GM21423 (cell line): ENCODE data around the gene SCAMP4.
A peak's percentile ranks its signal among the peaks of the same experiment; 100 is the strongest.
"Not testable (repeated sequence)": the region's sequence is repeated elsewhere in the genome, so short reads cannot be mapped to it uniquely, and the experiment has no call there.

Experiments used
- ATAC-seq: cut with Tn5 transposase; IDR thresholded peaks from one replicate; pipeline ENCODE4 v1.9.1; 2021; ENCODE audit warnings: mild to moderate bottlenecking, moderate library complexity; ENCODE audit not compliant: unreplicated experiment

Gene SCAMP4

DNA sequence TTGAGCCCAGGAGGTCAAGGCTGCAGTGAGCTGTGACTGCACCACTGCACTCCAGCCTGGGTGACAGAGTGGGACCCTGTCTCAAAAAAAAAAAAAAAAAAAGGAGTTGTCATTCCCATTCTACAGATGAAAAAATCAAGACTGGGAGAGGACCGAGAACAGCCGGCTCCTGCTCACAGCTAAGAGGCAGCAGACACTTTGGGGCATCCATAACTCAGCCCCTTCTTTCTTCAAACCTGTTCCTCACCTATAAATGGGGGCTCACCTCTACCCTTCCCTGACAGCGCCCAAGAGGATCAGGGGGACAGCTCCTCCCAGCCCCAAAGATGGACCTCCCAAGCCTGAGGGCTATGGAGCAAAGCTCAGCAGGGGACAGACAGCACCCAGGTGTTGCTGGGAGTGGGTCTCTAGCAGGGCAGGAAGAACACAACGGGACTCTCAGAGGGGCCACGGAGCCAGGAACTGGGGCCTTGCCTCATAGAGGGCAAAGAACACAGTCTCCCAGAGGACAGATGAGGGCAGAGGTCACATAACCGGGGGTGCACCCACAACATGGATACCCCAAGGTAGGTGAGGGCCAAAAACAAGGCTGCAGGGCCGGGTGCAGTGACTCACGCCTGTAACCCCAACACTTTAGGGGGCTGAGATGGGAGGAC, 38.4 kb upstream of the SCAMP4 start:
- ATAC-seq = no peak

DNA sequence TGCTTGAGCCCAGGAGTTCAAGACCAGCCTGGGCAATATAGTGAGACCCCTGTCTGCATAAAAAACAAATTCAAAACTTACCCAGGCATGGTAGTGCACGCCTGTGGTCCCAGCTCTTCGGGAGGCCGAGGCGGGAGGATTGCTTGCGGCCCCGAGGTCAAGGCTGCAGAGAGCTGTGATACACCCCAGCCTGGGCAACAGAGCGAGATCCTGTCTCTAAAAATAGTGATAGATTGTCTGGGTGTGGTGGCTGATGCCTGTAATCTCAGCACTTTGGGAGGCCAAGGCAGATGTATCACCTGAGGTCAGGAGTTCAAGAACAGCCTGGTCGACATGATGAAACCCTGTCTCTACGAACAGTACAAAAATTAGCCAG, 37.9 kb upstream of the SCAMP4 start:
- no peak for ATAC-seq

DNA sequence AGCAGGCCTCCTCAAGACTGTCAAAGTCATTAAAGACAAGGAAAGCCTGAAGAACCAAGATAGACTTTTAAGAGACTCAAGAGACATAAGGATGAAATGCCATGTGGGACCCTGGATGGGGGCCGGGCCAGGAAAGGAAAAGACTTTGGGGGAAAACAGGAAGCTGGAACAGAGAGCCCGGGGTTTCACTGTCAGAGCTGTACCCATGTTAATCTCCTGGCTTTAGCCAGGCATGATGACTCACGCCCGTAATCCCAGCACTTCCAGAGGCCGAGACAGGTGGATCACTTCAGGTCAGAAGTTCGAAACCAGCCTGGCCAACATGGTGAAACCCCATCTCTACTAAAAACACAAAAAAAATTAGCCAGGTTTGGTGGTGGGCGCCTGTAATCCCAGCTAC, 36.2 kb upstream of the SCAMP4 start:
- no peak for ATAC-seq

DNA sequence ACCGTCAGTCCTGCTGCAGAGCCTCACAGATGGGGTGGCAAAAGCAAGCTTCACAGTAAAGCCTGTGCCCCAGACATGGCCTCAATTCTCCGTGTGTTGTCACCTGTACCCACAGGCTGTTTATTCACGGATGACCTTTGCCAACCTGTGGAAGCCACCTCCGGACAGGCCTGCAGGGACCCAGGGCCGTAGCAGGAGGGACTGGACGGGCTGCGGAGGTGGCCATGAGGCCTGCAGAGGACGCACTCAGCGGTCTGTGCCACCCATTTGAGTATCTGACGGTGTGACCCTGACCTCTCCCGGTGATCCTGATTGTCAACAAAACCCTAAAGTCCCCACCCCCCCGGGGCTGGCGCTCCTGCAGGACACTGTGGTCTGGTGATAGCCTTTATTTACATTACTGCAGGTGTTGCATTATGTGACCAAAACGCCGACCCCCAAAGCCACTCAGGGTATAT, 34.0 kb upstream of the SCAMP4 start:
- ATAC-seq = no peak

DNA sequence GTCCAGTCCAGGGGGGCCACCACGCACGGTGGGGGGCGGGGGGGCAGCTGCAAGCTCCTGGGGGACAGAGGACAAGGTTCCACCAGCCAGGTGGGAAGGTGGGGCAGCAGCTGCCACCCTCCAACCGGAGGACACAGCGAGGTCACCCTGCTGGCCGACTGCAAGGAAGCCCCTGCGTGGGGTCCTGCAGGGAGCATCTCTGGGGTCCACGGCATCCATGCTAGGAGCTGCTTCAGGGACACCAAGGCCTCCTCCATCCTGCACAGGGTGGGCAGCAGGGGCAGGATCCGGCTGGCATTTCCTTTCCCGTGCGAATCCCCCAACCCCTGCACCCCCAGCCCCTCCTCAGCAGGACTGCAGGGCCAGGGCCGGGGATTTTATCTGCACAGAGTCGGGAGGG, 33.6 kb upstream of the SCAMP4 start:
- no peak for ATAC-seq

DNA sequence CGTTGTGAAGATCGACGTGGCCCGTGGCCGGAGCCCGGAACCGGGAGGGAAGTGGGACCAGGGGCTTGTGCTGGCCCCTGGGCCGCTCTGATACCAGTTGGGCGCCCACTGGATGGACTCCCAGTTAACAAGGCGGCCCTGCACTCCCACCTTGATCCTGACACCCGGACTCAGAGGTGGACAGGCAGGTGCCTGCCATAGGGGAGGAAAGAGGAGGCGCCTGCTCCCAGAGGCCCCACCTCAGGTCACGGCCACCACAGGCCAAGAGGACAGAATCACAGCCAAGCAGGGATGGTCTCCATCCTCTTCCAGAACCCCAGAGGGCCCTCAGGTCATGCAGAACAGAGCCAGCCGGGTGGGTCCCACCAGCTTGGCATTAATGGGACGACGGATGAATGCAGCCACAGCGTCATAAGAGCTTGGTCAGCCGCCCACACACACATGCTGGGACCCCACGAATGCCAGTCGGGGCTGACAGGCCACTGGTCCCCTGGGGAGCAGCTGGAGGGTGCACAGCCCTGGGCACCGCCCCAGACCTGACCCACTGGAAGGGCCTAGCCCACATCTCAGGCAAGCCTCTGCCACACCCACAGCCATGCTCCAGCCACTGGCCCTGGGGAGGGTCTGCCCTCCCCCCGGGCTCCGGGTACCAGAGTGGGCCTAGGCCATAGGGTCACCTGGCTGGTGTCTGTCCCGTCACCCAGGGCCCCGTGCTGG, 32.2 kb upstream of the SCAMP4 start:
- no peak for ATAC-seq

DNA sequence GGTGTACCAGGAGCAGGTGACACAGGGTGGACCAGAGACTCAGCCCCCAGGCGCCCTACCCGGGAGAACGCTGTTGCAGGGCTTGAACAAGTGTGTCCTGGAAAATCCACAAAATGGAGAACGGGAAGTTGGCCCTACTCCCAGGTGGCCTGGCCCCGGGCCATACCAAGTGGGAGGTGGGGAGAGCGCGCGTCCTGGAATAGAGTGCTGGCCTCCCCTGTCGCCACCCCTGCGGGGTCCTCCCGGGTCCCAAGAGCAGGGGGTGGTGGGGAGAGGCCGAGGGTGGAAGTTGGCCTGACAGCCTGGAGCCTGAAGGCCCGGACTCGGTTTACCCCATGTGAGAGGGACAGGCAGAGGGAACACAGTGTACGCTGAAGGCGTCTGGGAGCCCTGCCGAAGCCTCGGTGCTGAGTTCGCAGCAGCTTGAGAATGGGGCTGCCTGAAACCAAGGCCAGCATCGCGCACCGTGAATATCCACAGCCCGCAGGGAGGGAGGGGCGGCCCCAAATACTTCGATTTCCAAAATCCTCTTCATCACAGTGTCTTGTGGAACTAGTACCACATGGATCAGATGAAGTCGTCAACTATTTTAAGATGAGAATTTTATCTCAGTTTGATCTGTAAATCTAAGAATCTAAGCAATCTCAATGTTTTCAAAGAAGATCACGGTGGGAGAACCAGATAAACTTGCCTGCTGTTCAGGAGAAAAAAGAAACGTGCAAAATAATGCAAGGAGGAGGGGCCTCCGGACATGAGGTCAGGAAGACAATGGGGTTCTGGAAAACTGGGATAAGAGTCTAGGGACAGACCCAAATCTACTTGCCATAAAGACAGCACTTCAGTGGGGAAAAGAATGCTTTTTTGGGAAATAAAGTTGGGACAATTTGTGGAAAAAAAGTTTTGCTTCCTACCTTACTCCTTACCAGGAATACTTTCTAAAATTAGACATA, 31.4 kb upstream of the SCAMP4 start:
- ATAC-seq = no peak

DNA sequence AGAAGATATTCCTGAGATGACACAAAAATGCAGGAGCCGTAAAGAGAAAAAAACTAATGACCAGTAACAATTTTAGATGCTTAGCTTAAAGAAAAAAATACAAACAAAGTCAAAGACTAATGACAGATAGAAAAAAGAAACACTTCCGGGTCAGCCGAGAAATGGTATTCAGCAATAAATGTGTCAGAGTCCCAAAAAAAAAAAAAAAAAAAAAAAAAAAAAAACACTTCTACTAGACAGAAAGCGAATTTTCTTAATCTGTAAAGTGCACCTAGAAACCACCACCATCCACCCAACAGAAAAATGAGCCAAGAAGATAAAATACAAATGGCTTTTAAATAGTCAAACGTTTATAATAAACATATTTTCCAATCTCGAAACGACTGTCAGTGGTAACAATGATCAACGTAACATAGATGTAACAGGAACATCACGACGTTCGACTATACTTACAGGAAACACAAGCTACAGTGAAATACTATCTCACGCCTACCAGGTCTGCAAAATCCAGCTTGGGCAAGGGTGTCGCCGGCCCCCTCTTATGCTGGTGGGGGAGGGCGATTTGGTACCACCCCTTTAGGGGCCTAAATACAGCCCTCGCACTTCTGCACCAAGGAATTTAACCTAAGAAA, 30.5 kb upstream of the SCAMP4 start:
- no peak for ATAC-seq

DNA sequence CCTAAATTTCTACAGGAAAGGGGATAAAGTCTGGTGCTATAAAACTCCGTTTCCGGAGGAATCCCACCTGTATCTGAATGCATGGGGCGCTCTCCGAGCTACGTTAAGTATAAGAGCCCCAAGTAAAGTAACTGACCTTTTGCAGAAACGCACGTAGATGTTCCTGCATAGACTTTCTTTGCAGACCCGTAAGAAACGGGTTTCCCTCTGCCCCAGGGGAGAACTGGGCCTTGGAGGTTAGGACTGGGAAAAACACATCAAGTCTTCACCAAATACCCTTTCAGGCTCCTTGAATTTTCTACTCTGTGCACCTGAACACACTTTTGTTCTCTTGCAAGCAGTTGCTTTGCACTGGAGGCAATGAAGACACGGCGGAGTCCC, 29.9 kb upstream of the SCAMP4 start:
- ATAC-seq = peak; percentile 5

DNA sequence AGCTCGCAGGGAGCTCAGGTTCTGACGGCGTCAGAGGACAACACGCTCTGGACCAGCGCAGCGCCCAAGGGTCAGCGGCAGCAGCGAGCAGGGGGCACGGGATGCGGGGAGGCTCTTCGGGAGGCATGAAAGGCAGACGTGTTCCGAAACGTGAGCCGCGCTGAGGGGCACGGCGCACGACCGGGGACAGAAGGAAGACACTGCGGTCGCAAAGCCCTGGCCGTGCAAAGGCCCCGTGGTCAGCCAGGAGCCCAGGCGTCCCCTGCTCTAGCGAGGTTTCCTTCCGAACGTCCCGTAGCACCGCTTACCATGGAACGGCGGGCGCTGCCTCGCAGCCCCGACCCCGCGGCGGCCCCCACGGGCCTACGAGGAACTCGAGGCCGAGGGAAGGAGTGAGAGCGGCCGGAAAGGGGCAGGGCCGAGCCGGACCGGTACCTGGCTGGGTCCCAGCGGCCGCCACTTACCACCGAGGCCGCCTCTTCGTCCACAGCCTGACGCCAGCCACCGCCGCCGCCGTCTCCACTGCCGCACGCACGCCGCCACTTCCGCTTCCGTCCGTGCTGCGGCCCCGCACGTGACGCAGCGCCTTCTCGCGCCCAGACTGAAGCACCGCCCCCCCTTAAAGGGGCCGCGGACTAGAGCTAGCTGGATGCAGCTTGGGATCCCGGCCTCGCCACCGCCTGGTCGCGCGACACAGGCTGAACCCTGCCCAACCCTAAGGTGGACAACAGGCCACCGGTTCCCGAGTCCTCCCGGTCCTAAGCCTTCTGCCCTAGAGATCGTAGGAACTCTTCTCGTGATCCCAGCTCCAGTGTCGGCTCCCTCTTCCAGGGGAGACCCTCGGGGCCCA, 29.3 kb upstream of the SCAMP4 start:
- peak; percentile 89 for ATAC-seq

DNA sequence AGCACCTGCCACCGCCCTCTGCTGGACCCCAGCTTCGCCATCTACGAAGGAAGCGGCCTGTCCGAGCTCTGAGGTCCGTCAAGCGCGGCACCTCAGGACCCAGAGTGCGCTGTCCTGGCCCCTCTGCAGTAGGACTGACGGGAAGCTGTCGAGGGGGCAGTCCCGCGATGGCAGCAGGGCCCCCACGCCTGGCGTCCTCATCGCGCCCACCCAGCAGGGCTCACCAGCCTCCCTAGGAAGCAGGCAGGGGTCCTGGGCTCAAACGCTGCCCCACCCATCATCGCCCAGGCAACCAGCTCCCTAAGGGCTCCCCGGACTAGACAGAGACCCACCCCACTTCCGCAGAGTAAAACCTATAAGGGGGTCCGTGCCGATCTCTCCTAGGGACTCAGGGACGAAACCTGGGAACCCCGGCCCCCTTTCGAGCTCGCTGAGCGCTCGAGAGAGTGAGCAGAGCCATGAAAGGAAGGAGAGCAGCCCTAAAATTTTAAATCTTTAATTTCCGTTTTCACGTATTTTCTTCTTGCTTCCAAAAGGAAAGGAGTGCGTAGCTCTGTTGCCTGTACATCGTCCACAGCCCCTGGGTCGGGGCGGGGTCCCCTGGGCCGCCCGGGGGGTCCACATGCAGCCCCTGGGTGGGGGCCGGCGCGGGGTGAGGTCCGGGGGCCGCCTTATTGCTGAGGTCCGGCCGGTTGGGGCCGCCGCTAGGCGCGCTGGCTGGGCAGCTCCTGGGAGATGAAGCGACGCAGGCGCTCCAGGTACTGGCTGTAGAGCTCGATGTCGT, 28.5 kb upstream of the SCAMP4 start:
- ATAC-seq = peak; percentile 21

DNA sequence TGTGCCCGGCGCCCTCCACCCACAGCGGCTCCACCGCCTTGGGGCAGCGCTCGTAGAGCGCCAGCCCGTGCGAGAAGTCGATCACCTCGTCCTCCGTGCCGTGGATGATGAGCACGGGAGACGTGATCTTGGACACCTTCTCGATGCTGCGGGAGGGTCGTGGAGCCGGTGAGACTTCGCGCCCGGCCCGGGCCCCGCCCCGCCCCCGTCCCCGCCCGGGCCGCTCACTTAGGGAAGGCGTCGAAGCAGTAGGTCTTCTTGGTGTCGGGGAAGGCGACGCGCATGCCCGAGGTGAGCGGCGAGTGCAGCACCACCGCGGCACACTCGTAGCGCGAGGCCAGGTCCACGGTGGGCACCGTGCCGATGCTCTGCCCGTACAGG, 27.9 kb upstream of the SCAMP4 start:
- ATAC-seq = not testable (repeated sequence)

DNA sequence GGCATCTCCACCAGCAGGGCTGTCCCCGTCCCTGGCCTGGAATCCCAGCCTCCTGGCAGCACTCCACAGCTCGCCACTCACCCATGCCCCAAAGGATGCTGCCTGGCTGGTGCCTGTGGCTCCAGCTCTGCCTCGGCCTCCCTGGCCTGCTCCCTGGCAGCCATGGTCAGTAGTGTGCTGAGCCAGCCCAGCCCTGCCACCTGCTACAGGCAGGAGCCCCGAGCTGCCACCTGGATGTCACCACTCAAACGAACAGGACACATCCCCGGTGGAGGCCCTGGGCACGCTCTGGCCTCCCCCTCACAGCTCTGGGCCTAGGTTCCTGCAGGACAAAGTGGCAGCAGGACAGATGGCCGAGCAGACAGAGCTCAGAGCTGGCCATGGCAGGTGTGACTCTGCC, 26.6 kb upstream of the SCAMP4 start:
- ATAC-seq = not testable (repeated sequence)

DNA sequence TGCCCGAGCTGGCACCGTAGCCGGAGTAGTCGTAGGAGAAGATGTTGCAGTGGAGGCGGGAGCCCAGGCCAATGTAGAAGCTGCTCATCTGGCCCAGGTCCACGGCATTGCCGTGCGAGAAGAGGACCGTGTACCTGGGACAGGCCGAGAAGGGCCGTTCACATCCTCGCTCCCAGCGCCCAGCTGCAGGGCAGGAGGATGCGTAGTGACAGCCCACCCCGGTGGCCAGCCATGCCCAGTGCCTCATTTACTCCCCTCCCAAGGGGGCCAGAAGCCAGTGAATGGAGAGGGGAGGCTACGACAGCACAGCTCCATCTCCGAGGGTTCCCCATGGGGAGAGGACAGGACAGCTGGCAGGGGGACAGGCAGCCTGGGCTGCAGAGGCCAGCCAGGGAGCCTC, 25.2 kb upstream of the SCAMP4 start:
- not testable (repeated sequence) for ATAC-seq

DNA sequence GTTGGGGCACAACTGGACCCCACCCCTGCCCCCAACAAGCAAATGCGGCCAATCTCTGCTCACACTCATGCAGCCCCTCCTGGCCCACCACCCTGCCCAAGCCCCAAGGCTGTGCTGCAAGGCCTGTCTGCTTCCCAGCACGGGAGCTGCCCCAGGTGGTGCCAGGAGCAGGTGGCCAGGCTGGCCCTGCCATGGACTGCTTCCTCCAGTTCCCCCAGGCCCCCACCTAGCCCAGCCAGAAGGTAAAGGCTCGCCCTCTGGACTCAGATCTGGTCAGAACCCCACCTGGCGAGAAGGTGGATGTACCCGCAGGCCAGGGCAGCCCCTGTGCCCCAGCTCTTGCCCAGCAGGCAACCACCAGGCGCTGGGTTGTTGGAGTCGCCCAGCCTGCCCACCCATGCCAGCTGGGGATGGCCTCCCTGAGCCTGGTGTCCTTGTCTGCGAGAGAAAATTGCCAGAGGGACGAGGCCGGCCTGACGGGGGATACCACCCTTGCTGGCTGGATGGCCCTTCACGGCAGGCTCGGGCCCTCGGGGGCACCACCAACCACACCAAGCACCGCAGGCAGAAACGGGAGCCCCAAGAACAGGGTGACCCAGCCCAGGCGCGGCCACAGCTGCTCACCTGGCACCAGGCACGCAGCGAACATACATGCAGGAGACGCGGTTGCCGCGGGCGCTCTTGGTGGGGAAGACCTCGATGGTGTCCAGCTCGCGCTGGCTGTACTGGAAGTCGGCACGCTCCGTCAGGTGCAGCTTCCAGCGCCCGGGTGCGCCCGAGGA, 24.4 kb upstream of the SCAMP4 start:
- ATAC-seq = no peak

DNA sequence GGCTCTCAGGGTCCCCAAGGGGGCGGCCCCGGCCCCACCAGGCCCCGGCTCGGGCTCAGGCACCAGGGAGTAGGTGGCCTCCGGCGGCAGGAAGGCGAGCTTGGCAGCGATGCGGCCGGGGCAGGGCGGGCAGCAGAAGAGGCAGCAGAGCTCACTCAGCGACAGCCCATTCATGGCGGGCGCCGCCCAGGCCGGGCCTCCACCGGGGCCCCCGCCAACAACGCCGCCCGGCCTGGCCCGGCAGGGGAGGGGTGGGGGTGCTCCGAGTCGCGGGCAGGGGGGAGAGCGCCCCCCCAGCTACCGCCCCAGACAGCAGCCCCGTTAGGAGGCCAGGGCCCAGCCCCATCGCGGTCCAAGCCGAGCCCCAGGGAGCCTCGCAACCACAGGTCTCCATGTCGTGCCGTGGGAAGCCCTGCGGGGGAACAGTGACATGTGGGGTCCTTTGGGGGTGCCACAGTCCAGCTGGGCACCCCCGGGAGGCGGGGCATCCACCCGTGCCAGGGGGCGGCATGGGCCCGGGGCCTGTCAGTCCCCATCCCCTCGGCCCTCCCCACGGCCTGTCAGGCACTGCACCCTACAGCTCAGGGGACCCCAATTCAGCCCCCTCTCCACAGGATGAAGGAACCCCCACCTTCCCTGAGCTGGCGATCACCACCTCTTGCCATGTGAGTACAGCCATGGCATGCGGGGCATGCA, 23.7 kb upstream of the SCAMP4 start:
- ATAC-seq = not testable (repeated sequence)

DNA sequence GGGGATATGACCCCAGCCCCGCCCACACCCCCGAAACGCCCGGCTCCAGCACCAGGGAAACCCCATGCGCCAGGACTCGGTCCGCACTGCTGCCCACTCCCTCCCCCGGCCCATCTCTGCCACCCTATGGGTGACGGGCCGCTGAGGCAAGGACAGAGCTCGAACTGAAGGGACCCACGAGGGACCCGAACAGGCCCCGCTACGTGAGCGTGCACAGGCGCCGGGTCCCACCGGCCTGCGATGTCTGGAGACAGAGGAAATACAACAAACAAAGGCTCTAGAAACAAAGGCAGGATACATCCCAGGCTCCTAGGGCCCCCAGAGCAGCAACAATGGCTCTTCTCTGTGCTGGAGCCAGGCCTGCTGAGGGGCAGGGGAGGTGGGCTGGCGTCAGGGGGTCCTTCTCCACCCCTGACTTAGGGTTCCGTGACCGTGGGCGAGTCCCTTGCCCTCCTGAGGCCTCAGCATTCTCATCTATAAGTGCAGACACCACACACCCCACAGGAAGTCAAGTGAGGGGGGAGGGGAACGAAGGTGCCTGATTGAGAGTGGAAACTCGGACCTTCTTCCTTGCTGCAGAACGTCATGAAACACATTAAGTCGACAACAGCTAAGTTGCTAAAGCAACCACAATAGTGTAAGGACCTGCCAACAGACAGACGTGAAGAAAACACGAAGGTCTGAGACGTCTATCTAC, 23.0 kb upstream of the SCAMP4 start:
- ATAC-seq = no peak
